Skin of body (tissue), 2 donors: ENCODE results near the gene SPACA1. TPM values are rescaled to one million over a fixed set of nuclear protein-coding genes. Genes with fewer than 3 reads are reported as not detected.

ENCODE experiments used
- DNase-seq: peaks from one replicate; lab custom pipeline; 2025; lab: John Stamatoyannopoulos, UW
- total RNA-seq: library from RNA; depleted of rRNA; stranded (reverse); fragments of >200 nt; gene quantifications from one replicate; pipeline ENCODE4 v1.2.3, GENCODE V29; 2014

The SPACA1 gene
- total RNA-seq, 1 donor from 2014 or later, result not detected

DNA sequence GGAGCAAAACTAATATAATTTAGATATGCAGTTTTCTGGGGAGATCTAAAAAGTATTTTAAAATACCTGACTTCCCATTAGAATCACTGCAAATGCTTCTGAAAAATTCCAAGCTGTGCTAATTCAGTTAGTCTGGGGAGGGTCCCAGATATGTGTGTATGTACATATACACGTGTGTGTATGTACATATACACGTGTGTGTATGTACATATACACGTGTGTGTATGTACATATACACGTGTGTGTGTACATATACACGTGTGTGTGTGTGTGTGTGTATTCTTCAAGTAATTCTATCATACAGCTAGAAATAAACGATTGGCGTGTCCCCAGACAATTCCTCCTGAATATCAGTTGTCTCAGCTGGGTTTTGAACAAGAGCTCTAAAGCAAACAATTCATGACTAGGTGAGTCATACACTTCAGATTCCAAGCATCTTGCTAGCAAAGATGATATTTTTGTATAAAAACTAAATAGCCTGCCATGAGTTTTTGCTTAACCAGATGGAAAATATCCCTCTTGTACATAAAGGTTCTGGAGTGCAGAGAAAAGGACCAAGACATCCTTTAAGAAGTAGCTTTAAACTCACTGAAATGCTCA, 58.2 kb downstream of the SPACA1 start:
- no peak for DNase-seq

DNA sequence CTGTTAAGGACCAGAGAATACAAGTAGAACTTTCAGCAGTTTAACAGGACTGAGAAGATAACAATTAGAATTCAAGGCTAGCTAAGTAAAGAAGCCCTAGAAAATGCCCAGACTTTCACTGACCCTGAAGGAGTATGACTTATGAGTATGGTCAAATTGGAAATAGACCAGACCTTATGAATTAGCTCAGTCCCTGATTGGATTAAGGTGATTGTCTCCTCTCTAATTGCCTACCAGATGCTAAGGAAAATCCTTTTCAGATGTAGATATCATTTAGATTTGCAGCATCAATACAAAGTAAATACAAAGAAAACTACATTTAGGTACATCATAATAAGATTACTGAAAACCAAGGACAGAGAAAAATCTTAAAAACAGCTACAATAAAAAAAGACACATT, 59.6 kb downstream of the SPACA1 start:
- no peak for DNase-seq

DNA sequence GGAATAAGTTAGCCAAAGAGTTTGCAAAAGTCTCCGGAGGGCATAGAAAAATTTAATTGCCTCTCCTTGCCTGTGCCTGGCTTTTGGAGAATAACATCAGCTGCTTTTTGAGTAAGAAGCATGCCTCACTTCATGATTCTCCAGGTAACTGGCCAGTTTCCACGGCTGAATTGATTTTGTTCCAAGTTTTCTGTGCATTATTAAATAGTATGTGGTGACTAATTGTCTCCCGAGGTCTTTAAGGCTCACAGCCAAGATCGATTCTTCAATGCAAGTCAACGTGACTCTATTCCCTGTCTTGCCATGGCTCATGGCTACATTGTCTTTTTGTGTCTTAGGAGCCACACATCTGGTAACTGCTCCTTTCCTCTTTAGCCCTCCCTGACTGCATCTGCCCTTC, 64.3 kb downstream of the SPACA1 start:
- no peak for DNase-seq

DNA sequence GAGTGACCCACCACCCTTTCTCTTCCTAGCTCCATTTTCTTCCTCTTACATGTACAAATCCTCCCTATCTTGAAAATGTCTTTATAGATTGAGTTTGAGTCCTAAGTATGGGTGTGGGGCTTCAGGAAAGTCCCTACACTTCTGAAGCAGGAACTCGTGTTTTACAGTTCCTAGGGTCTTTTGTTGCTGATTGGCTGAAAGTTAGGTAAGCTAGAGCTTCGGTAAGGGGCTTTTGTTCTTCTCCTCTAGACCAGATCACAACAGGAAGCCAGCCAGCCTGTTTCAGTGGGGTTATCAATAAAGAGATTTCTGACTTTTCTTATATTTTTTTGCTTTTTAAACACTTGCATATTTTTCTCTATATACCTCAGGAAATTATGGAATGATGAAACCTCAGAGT, 67.2 kb downstream of the SPACA1 start:
- no peak for DNase-seq

DNA sequence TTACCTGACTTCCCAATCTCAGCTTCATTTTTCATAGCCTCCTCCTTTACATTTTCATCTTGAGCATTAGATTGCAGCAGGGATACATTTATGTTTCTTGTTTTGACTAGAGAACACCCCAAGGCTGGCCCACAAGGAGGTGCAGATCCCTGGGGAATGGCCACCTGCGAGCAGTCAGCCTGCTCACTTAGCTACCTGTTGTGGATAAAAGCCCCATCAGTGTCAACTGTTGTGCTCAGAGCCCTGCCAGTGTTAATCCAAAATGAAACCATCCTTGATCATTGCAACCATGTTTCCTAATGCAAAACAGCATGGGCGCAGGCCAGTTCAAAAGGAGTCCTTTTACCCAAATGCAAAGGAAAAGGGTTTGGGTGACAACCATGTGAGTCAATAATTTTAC, 67.7 kb downstream of the SPACA1 start:
- DNase-seq, result no peak

DNA sequence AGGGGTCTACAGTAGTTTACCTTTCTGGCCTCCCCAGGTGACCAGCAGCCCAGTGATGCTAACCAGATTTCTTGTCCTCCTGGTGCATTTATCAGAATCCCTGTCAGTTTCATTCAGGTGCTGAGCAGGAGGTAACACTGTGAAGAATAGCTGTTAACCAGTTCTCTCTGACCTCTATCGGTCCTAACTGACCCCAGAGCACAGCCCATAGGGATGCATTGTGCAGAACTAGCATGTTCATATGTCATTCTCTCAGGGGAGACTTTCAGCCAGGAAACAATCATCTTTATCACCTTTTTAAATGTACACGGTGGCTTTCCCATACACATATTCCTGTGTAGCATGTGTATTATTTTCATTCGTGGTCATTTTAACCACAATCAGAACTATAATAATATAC, 68.6 kb downstream of the SPACA1 start:
- DNase-seq, result no peak

Other genes with a start within 250 kb of the SPACA1 start
- gene CNR1, start 118.5 kb downstream of the SPACA1 start, total RNA-seq, result 1.8 TPM